ENCODE results near the gene ZPBP. TPM values are rescaled to one million over a fixed set of nuclear protein-coding genes. Genes with fewer than 3 reads are reported as not detected.

ZPBP gene
- total and polyA plus RNA-seq, 10 donors = not detected

DNA sequence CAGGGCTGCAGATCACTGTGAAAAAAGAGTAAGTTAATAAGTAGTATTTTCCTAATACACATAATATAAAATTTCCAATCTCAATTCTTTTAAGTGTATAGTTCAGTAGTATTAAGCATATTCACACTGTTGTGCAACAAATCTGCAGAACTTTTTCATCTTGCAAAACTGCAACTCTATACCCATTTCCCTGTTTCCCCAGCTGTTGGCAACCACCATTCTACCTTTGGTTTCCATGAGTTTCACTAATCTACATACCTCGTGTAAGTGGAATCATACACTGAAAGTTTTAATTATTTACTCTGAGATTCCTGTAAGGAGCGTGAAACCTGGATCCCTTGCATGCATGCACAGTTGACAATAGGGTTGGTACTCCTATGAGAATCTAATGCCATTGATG is 155.4 kb downstream of the ZPBP start:
- Histone ChIP-seq H3K27ac (no peak overlapping the region), H3K4me3 (no peak overlapping the region), H3K27me3 (replicated peaks in 1 of 7) (no peaks in the 10 kb centered on the region), H3K9me3 (peaks cover 0 to 26% (median 13%) of the 10 kb centered on the region in 8 donors), H3K36me3 (no peaks in the 10 kb centered on the region), H3K4me1 (no peaks in the 10 kb centered on the region)
- TF ChIP-seq, protein P1, sequence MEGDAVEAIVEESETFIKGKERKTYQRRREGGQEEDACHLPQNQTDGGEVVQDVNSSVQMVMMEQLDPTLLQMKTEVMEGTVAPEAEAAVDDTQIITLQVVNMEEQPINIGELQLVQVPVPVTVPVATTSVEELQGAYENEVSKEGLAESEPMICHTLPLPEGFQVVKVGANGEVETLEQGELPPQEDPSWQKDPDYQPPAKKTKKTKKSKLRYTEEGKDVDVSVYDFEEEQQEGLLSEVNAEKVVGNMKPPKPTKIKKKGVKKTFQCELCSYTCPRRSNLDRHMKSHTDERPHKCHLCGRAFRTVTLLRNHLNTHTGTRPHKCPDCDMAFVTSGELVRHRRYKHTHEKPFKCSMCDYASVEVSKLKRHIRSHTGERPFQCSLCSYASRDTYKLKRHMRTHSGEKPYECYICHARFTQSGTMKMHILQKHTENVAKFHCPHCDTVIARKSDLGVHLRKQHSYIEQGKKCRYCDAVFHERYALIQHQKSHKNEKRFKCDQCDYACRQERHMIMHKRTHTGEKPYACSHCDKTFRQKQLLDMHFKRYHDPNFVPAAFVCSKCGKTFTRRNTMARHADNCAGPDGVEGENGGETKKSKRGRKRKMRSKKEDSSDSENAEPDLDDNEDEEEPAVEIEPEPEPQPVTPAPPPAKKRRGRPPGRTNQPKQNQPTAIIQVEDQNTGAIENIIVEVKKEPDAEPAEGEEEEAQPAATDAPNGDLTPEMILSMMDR (IDR thresholded peaks at IDR 0.05 in 8 of 11, conservative IDR thresholded peaks at IDR 0.05 in 3 of 11) = no peak
- TF ChIP-seq POLR2AphosphoS5 (IDR thresholded peaks at IDR 0.05) = no peak
- TF ChIP-seq POLR2A (IDR thresholded peaks at IDR 0.05) = no peak
- intact Hi-C loops (cut with DNase I; ENCODE audit: low total_unique reads) = no loop called here
- 79 to 84% (median 81%) methylated on average over 2 of the region's 2 CpGs for WGBS, 5 donors
- no peak for DNase-seq

- intact Hi-C loops (cut with DNase I; ENCODE audit: low total_unique reads) = no loop called here
- Histone ChIP-seq H3K4me1 (no peaks in the 10 kb centered on the region), H3K4me3 (no peak overlapping the region), H3K27ac (no peak overlapping the region), H3K27me3 (replicated peaks in 1 of 7) (no peaks in the 10 kb centered on the region), H3K9me3 (peaks cover 0 to 36% (median 28%) of the 10 kb centered on the region in 8 donors), H3K36me3 (no peaks in the 10 kb centered on the region)
- TF ChIP-seq POLR2A (IDR thresholded peaks at IDR 0.05) (no peak), POLR2AphosphoS5 (IDR thresholded peaks at IDR 0.05) (no peak)
- TF ChIP-seq, protein P1 (IDR thresholded peaks at IDR 0.05 in 8 of 11, conservative IDR thresholded peaks at IDR 0.05 in 3 of 11) = no peak
- no peak for DNase-seq
- WGBS, 5 donors = 76 to 97% (median 81%) methylated on average over 2 of the region's 2 CpGs
Measured at GRCh38 chr7:49931627-49932026, 161.4 kb downstream of the ZPBP start.

GRCh38 chr7:49928787-49929186 is 164.3 kb downstream of the ZPBP start:
- Histone ChIP-seq H3K36me3 (no peaks in the 10 kb centered on the region), H3K4me3 (no peak overlapping the region), H3K27me3 (replicated peaks in 1 of 7) (no peaks in the 10 kb centered on the region), H3K27ac (no peak overlapping the region), H3K4me1 (no peaks in the 10 kb centered on the region), H3K9me3 (peaks cover 0 to 36% (median 28%) of the 10 kb centered on the region in 8 donors)
- no peak for DNase-seq
- intact Hi-C loops (cut with DNase I; ENCODE audit: low total_unique reads) = no loop called here
- WGBS, 5 donors = 81 to 95% (median 91%) methylated on average over 2 of the region's 2 CpGs
- TF ChIP-seq POLR2A (IDR thresholded peaks at IDR 0.05) = no peak
- TF ChIP-seq POLR2AphosphoS5 (IDR thresholded peaks at IDR 0.05) = no peak
- TF ChIP-seq, protein P1 (IDR thresholded peaks at IDR 0.05 in 8 of 11, conservative IDR thresholded peaks at IDR 0.05 in 3 of 11) = no peak

- no peak overlapping the region for H3K4me3 ChIP-seq
- H3K36me3 ChIP-seq = no peaks in the 10 kb centered on the region
- DNase-seq = no peak
- H3K9me3 ChIP-seq = peaks cover 0 to 30% (median 21%) of the 10 kb centered on the region in 8 donors
- H3K4me1 ChIP-seq = no peaks in the 10 kb centered on the region
- no peak overlapping the region for H3K27ac ChIP-seq
- intact Hi-C loops (cut with DNase I; ENCODE audit: low total_unique reads) = no loop called here
- TF ChIP-seq, protein P1 (IDR thresholded peaks at IDR 0.05 in 8 of 11, conservative IDR thresholded peaks at IDR 0.05 in 3 of 11) = no peak
- TF ChIP-seq POLR2AphosphoS5 (IDR thresholded peaks at IDR 0.05) (no peak), POLR2A (IDR thresholded peaks at IDR 0.05) (no peak)
- 75 to 88% (median 84%) methylated on average over 5 of the region's 5 CpGs for WGBS, 5 donors
- no peaks in the 10 kb centered on the region for H3K27me3 ChIP-seq (replicated peaks in 1 of 7)
Measured at GRCh38 chr7:49927631-49928030, 165.4 kb downstream of the ZPBP start.
